Measurements from ENCODE around the gene AMH.

The AMH gene

GRCh38 chr19:2249880-2250765 is 1.0 kb downstream of the AMH start:
- peak in 1 of 2 experiments; percentile 54 for DNase-seq

- no peak for DNase-seq
Measured at GRCh38 chr19:2250766-2251105, 1.6 kb downstream of the AMH start.

GRCh38 chr19:2251106-2252054 is 2.3 kb downstream of the AMH start:
- DNase-seq: peak in 1 of 2 experiments; percentile 63

GRCh38 chr19:2252055-2252796 is 3.1 kb downstream of the AMH start:
- peak; percentile 60 for DNase-seq

- peak in 1 of 2 experiments; percentile 53 for DNase-seq
Measured at GRCh38 chr19:2252797-2253105, 3.6 kb downstream of the AMH start.

GRCh38 chr19:2253106-2254063 is 4.3 kb downstream of the AMH start:
- DNase-seq: peak; percentile 65 to 70

GRCh38 chr19:2254064-2254872 is 5.1 kb downstream of the AMH start:
- DNase-seq: no peak

GRCh38 chr19:2255112-2255845 is 6.2 kb downstream of the AMH start:
- no peak for DNase-seq

- DNase-seq: no peak
Measured at GRCh38 chr19:2255982-2256685, 7.0 kb downstream of the AMH start, which contains the start of gene JSRP1. Gene JSRP1 (minus strand): TSS chr19:2256417. CDS start chr19:2255314, 1,103 bp downstream.

- no peak for DNase-seq
Measured at GRCh38 chr19:2259336-2259735, 10.2 kb downstream of the AMH start.

GRCh38 chr19:2260341-2260805 is 11.2 kb downstream of the AMH start:
- DNase-seq: no peak

- DNase-seq: peak; percentile 77 to 79
Measured at GRCh38 chr19:2261438-2262172, 12.5 kb downstream of the AMH start.

GRCh38 chr19:2266183-2266993 is 17.3 kb downstream of the AMH start:
- DNase-seq: no peak

- no peak for DNase-seq
Measured at GRCh38 chr19:2268480-2268830, 19.3 kb downstream of the AMH start.

GRCh38 chr19:2268861-2269243 is 19.7 kb downstream of the AMH start:
- DNase-seq: no peak

GRCh38 chr19:2269244-2270156 is 20.4 kb downstream of the AMH start:
- DNase-seq: peak; percentile 99 to 100

GRCh38 chr19:2270157-2270422 is 21.0 kb downstream of the AMH start:
- peak in 1 of 2 experiments; percentile 45 for DNase-seq

Data from activated T-cell treated with anti-CD3 and anti-CD28 coated beads, Interleukin-2, amount 50 U/mL, for 48 hours (primary cell).